Activated naive CD8-positive, alpha-beta T cell treated with anti-CD3 and anti-CD28 coated beads, Interleukin-2, amount 50 U/mL, for 16 hours (primary cell): Measurements from ENCODE around the gene TMEM225B.
"Not testable (repeated sequence)": the region's sequence is repeated elsewhere in the genome, so short reads cannot be mapped to it uniquely, and the experiment has no call there.

Source experiments
- DNase-seq: peaks from one replicate; pipeline ENCODE4 v3.0.0-alpha.2; 2020; ENCODE audit warnings: low read depth, low spot score

TMEM225B gene

GRCh38 chr7:99597762-99598501, at the start of gene TMEM225B:
TMEM225B (plus strand) TSS chr7:99598267; CDS start chr7:99604389, 6,122 bp downstream.
- DNase-seq = no peak

GRCh38 chr7:99549545-99549944, 48.5 kb upstream of the TMEM225B start:
- not testable (repeated sequence) for DNase-seq

GRCh38 chr7:99551334-99551733, 46.7 kb upstream of the TMEM225B start:
- DNase-seq = no peak

GRCh38 chr7:99551767-99552463, 46.2 kb upstream of the TMEM225B start, which contains the start of gene FAM200A:
FAM200A (minus strand) TSS chr7:99552114; CDS start chr7:99548407, 3,707 bp downstream.
- DNase-seq = peak; percentile 69

GRCh38 chr7:99553039-99553438, 45.0 kb upstream of the TMEM225B start:
- DNase-seq = no peak

- no peak for DNase-seq
Measured at GRCh38 chr7:99554939-99555338, 43.1 kb upstream of the TMEM225B start.

GRCh38 chr7:99557196-99557607, 40.9 kb upstream of the TMEM225B start:
- DNase-seq = no peak

GRCh38 chr7:99557940-99558305, 40.1 kb upstream of the TMEM225B start:
- DNase-seq = no peak

GRCh38 chr7:99558306-99559174, 39.5 kb upstream of the TMEM225B start, which contains the start of gene ZNF655:
ZNF655 (plus strand) TSS chr7:99558642; CDS start chr7:99560560, 1,918 bp downstream.
- peak; percentile 87 for DNase-seq

GRCh38 chr7:99559175-99559915, 38.7 kb upstream of the TMEM225B start:
- no peak for DNase-seq

- no peak for DNase-seq
Measured at GRCh38 chr7:99560834-99561736, 37.0 kb upstream of the TMEM225B start.

- no peak for DNase-seq
Measured at GRCh38 chr7:99561737-99562051, 36.4 kb upstream of the TMEM225B start.

GRCh38 chr7:99562114-99562784, 35.8 kb upstream of the TMEM225B start:
- no peak for DNase-seq

- DNase-seq = no peak
Measured at GRCh38 chr7:99562832-99563231, 35.2 kb upstream of the TMEM225B start.

- DNase-seq = no peak
Measured at GRCh38 chr7:99563650-99564049, 34.4 kb upstream of the TMEM225B start.

- DNase-seq = not testable (repeated sequence)
Measured at GRCh38 chr7:99568770-99569169, 29.3 kb upstream of the TMEM225B start.

GRCh38 chr7:99571768-99572167, 26.3 kb upstream of the TMEM225B start:
- DNase-seq = no peak

GRCh38 chr7:99573257-99573656, 24.8 kb upstream of the TMEM225B start:
- DNase-seq = no peak

- DNase-seq = no peak
Measured at GRCh38 chr7:99576251-99576650, 21.8 kb upstream of the TMEM225B start.
